GM23338 (cell line): ENCODE measurements around the gene SAMD8. TPM values are rescaled to one million over a fixed set of nuclear protein-coding genes. Genes with fewer than 3 reads are reported as not detected.
"Not testable (repeated sequence)": the region's sequence is repeated elsewhere in the genome, so short reads cannot be mapped to it uniquely, and the experiment has no call there.

Experiments used
- ATAC-seq: fragments of 200-7000 bp; cut with Tn5 transposase; 3 replicates; pipeline ENCODE4 v1.9.1; 2020
- DNase-seq: peaks from one replicate; pipeline ENCODE4 v3.0.0-alpha.2; 2015; ENCODE audit warnings: low spot score
- H2AFZ ChIP-seq: fragments of 200-600 bp; sonication (generic); 2 replicates; pipeline ENCODE4 v1.8.0; 2016; ENCODE audit warnings: antibody characterized with exemption, mild to moderate bottlenecking, moderate library complexity
- H3F3A ChIP-seq: fragments of 200-600 bp; sonication (generic); replicated peaks from 2 replicates; pipeline ENCODE4 v1.8.0; 2017; ENCODE audit warnings: antibody characterized with exemption, mixed run types, low read depth
- H3K27ac ChIP-seq: fragments of 200-600 bp; sonication (generic); 2 replicates; pipeline ENCODE4 v1.6.1; 2016; ENCODE audit warnings: low read depth
- H3K27me3 ChIP-seq: fragments of 200-600 bp; sonication (generic); 2 replicates; pipeline ENCODE4 v1.8.0; 2016; ENCODE audit warnings: mild to moderate bottlenecking, mixed run types, moderate library complexity; ENCODE audit not compliant: insufficient read depth
- H3K36me3 ChIP-seq: fragments of 200-600 bp; sonication (generic); 2 replicates; pipeline ENCODE4 v1.8.0; 2016; ENCODE audit warnings: mild to moderate bottlenecking; ENCODE audit not compliant: insufficient read depth
- H3K4me1 ChIP-seq: fragments of 200-600 bp; sonication (generic); 2 replicates; pipeline ENCODE4 v1.8.0; 2016; ENCODE audit warnings: mild to moderate bottlenecking, moderate library complexity; ENCODE audit not compliant: insufficient read depth
- H3K4me2 ChIP-seq: fragments of 200-600 bp; sonication (generic); 2 replicates; pipeline ENCODE4 v1.7.1; 2017; ENCODE audit warnings: mixed run types
- H3K4me3 ChIP-seq: fragments of 200-600 bp; sonication (generic); 2 replicates; pipeline ENCODE4 v1.6.1; 2016; ENCODE audit warnings: mixed run types
- H3K79me2 ChIP-seq: fragments of 200-600 bp; sonication (generic); replicated peaks from 2 replicates; pipeline ENCODE4 v1.8.0; 2017; ENCODE audit warnings: mild to moderate bottlenecking; ENCODE audit not compliant: insufficient read depth
- H3K9me2 ChIP-seq: fragments of 200-600 bp; sonication (generic); 2 replicates; pipeline ENCODE4 v1.8.0; 2017; ENCODE audit not compliant: insufficient read depth
- H4K20me1 ChIP-seq: fragments of 200-600 bp; sonication (generic); replicated peaks from 2 replicates; pipeline ENCODE4 v1.8.0; 2017; ENCODE audit warnings: mild to moderate bottlenecking; ENCODE audit not compliant: insufficient read depth
- H3K27ac Mint-ChIP-seq: 2 replicates; pipeline ENCODE4 v1.8.0; 2020; ENCODE audit warnings: inconsistent platforms, mild to moderate bottlenecking, moderate library complexity, mixed read lengths
- H3K27me3 Mint-ChIP-seq: 3 replicates; pipeline ENCODE4 v1.8.0; 2022; ENCODE audit warnings: low read depth, mild to moderate bottlenecking, moderate library complexity, mixed read lengths, inconsistent platforms; ENCODE audit not compliant: insufficient read depth, poor library complexity
- H3K36me3 Mint-ChIP-seq: 3 replicates; pipeline ENCODE4 v1.8.0; 2021; ENCODE audit warnings: low read depth, mild to moderate bottlenecking, inconsistent platforms, moderate library complexity, mixed read lengths
- H3K4me1 Mint-ChIP-seq: 3 replicates; pipeline ENCODE4 v1.8.0; 2020; ENCODE audit warnings: mild to moderate bottlenecking, inconsistent platforms, mixed read lengths
- H3K4me3 Mint-ChIP-seq: 3 replicates; pipeline ENCODE4 v1.8.0; 2021; ENCODE audit warnings: moderate library complexity, mild to moderate bottlenecking, inconsistent platforms, mixed read lengths
- H3K9me3 Mint-ChIP-seq: 3 replicates; pipeline ENCODE4 v1.8.0; 2020; ENCODE audit warnings: moderate library complexity, mild to moderate bottlenecking, inconsistent platforms, mixed read lengths
- CTCF ChIP-seq, 2 experiments: fragments of 200-600 bp in 1 of 2; sonication (generic) in 1 of 2; conservative IDR thresholded peaks; 2 replicates each; pipeline versions ENCODE4 v1.5.1 to v1.6.1; 2016 to 2017; ENCODE audit warnings: antibody characterized with exemption in 2 of 2, low read depth in 2 of 2, mild to moderate bottlenecking in 2 of 2, moderate library complexity in 1 of 2
- EZH2 ChIP-seq: fragments of 200-600 bp; sonication (generic); IDR thresholded peaks from one replicate; pipeline ENCODE4 v1.8.0; 2017; ENCODE audit warnings: antibody characterized with exemption, mild to moderate bottlenecking, low read depth; ENCODE audit not compliant: unreplicated experiment
- EZH2phosphoT487 ChIP-seq: fragments of 200-600 bp; sonication (generic); IDR thresholded peaks from one replicate; pipeline ENCODE4 v1.8.1; 2018; ENCODE audit warnings: antibody characterized with exemption; ENCODE audit not compliant: unreplicated experiment
- JUNB ChIP-seq: IDR thresholded peaks from one replicate; pipeline ENCODE4 v1.6.1; 2016; ENCODE audit warnings: antibody characterized with exemption; ENCODE audit not compliant: unreplicated experiment
- NANOG ChIP-seq: IDR thresholded peaks from 2 replicates; pipeline ENCODE4 v1.6.1; 2016; ENCODE audit warnings: antibody characterized with exemption, borderline replicate concordance
- POLR2AphosphoS5 ChIP-seq: IDR thresholded peaks from 2 replicates; pipeline ENCODE4 v1.6.1; 2016; ENCODE audit warnings: antibody characterized with exemption, low read depth
- REST ChIP-seq: IDR thresholded peaks from one replicate; pipeline ENCODE4 v1.6.1; 2018; ENCODE audit warnings: antibody characterized with exemption; ENCODE audit not compliant: unreplicated experiment
- ZNF114 ChIP-seq: fragments of 250-450 bp; sonication (Bioruptor Pico); IDR thresholded peaks from 2 replicates; pipeline ENCODE4 v1.5.0; 2020; ENCODE audit warnings: mild to moderate bottlenecking, moderate library complexity
- ZNF331 ChIP-seq: fragments of 250-450 bp; sonication (Bioruptor Pico); IDR thresholded peaks from 2 replicates; pipeline ENCODE4 v1.5.0; 2020; ENCODE audit warnings: low read depth, mild to moderate bottlenecking, moderate library complexity
- polyA plus RNA-seq: library from polyadenylated mRNA; unstranded; fragments of >200 nt; fragmentation: Nextera tagmentation; extraction: Ambion mirVana; gene quantifications from 2 replicates; pipeline ENCODE4 v1.2.1, GENCODE V29; 2016
- total RNA-seq: library from RNA; depleted of rRNA; stranded (reverse); fragments of >200 nt; shearing (Covaris generic); gene quantifications from 2 replicates; pipeline ENCODE4 v1.2.3, GENCODE V29; 2014

SAMD8 gene
- total and polyA plus RNA-seq, 2 experiments from 2014 or later = 7.8 to 28.4 TPM

- H4K20me1 ChIP-seq = no peaks in the 10 kb centered on the region; the same call in 1 of the 2 replicates
- TF ChIP-seq CTCF (conservative IDR thresholded peaks at IDR 0.05; ENCODE audit: low read depth in 2 of 2) (no peak), ZNF331 (CRISPR knock-in tag) (no peak), EZH2phosphoT487 (no peak), JUNB (no peak), POLR2AphosphoS5 (no peak), NANOG (no peak), EZH2 (no peak), REST (no peak), ZNF114 (CRISPR knock-in tag) (no peak)
- DNase-seq = no peak
- H3F3A ChIP-seq = no peaks in the 10 kb centered on the region; the same call in 1 of the 2 replicates
- no peaks in the 10 kb centered on the region for H3K36me3 ChIP-seq
- peak overlapping the region; percentile 83 for H3K27ac Mint-ChIP-seq
- peaks cover 37% of the 10 kb centered on the region for H3K4me1 Mint-ChIP-seq
- peaks cover 3% of the 10 kb centered on the region for H3K27me3 Mint-ChIP-seq
- no peak overlapping the region for H3K4me2 ChIP-seq
- peak overlapping the region; percentile 93; the same call in 1 of the 2 replicates for H3K27ac ChIP-seq
- no peak overlapping the region for H3K4me3 ChIP-seq
- H3K9me3 Mint-ChIP-seq = no peaks in the 10 kb centered on the region
- H3K4me3 Mint-ChIP-seq = no peak overlapping the region
- H3K79me2 ChIP-seq = no peaks in the 10 kb centered on the region
- ATAC-seq = no peak
- H3K4me1 ChIP-seq = peaks cover 5% of the 10 kb centered on the region; the same call in 1 of the 2 replicates
- no peaks in the 10 kb centered on the region for H3K27me3 ChIP-seq
- H3K36me3 Mint-ChIP-seq = 0 out of 3 replicates have a peak, but pooled peaks cover 4% of the 10 kb centered on the region
- no peaks in the 10 kb centered on the region for H3K9me2 ChIP-seq
- H2AFZ ChIP-seq = no peak overlapping the region
These were observed 74.9 kb downstream of the SAMD8 start for GRCh38 chr10:75186310-75186709.

- Histone ChIP-seq H3F3A (no peaks in the 10 kb centered on the region; the same call in 1 of the 2 replicates), H2AFZ (no peak overlapping the region), H3K9me2 (no peaks in the 10 kb centered on the region), H3K36me3 (no peaks in the 10 kb centered on the region), H3K4me3 (no peak overlapping the region), H3K4me2 (0 out of 2 replicates have a peak overlapping the region, but pooled peaks have one; percentile 23), H3K27ac (peak overlapping the region; percentile 93), H3K27me3 (no peaks in the 10 kb centered on the region), H4K20me1 (no peaks in the 10 kb centered on the region; the same call in 1 of the 2 replicates), H3K4me1 (peaks cover 5% of the 10 kb centered on the region; the same call in 1 of the 2 replicates), H3K79me2 (no peaks in the 10 kb centered on the region)
- TF ChIP-seq POLR2AphosphoS5 = no peak
- no peak for TF ChIP-seq EZH2phosphoT487
- peak; percentile 87 to 88 for TF ChIP-seq CTCF (conservative IDR thresholded peaks at IDR 0.05; ENCODE audit: low read depth in 2 of 2)
- Mint-ChIP-seq H3K36me3 (no peaks in the 10 kb centered on the region), H3K27me3 (peaks cover 3% of the 10 kb centered on the region), H3K4me1 (peaks cover 40% of the 10 kb centered on the region), H3K4me3 (no peak overlapping the region), H3K27ac (peak overlapping the region; percentile 97), H3K9me3 (no peaks in the 10 kb centered on the region)
- ATAC-seq = peak; percentile 84
- DNase-seq = peak; percentile 87
These were observed 76.5 kb downstream of the SAMD8 start for GRCh38 chr10:75187961-75188426.

- H3F3A ChIP-seq, H3K4me1 ChIP-seq, DNase-seq, H2AFZ ChIP-seq, H3K9me3 Mint-ChIP-seq, H3K27me3 Mint-ChIP-seq, ATAC-seq, H3K4me3 ChIP-seq, H3K36me3 Mint-ChIP-seq, H3K36me3 ChIP-seq, H3K9me2 ChIP-seq, H3K27me3 ChIP-seq, H3K79me2 ChIP-seq, H3K4me3 Mint-ChIP-seq, H3K27ac Mint-ChIP-seq, H4K20me1 ChIP-seq: not testable (repeated sequence)
- Histone ChIP-seq H3K4me2 (0 out of 2 replicates have a peak overlapping the region, but pooled peaks have one; percentile 23), H3K27ac (peak overlapping the region; percentile 93)
- peaks cover 40% of the 10 kb centered on the region for H3K4me1 Mint-ChIP-seq
These were observed 77.1 kb downstream of the SAMD8 start for GRCh38 chr10:75188522-75188921.
